Measurements from ENCODE around the gene PI4K2A. TPM values are rescaled to one million over a fixed set of nuclear protein-coding genes. Genes with fewer than 3 reads are reported as not detected.

The PI4K2A gene
- polyA plus RNA-seq, 6 donors from 2014 or later = 5.1 to 7.9 (median 6.4) TPM

- DNase-seq = no peak
- Mint-ChIP-seq H3K27me3 (peaks cover 32 to 64% (median 34%) of the 10 kb centered on the region in 3 donors), H3K4me1 (peaks cover 0 to 4% (median 0%) of the 10 kb centered on the region in 3 donors), H3K36me3 (peaks cover 0 to 5% of the 10 kb centered on the region in 2 donors), H3K9me3 (no peaks in the 10 kb centered on the region), H3K4me3 (no peak overlapping the region), H3K27ac (no peak overlapping the region)
- no peak for ATAC-seq (ENCODE audit: low read depth in 2 of 2)
Observed at GRCh38 chr10:97707134-97707861, 66.8 kb downstream of the PI4K2A start.

DNA sequence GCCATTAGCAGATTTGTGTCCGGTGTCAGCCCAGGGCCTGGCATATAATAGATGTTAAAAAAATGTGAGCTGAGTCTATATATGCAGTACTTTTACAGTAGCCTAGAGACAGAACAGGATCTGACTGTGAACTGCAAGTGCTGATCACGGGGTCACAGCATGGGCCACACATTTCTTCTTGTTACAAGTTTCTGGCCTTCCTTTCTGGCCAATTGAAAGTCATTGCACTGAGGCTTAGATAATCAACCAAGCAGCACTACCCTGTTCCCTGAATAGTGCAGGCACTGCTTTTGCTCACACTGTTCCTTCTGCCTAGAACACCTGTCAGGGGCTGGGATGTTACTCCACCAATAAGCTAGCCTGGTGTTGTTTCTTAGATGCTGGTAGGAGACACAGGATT lies 67.7 kb downstream of the PI4K2A start:
- H3K4me3 Mint-ChIP-seq = no peak overlapping the region
- H3K27ac Mint-ChIP-seq = no peak overlapping the region
- peaks cover 0 to 5% of the 10 kb centered on the region in 2 donors for H3K36me3 Mint-ChIP-seq
- no peak for DNase-seq
- H3K9me3 Mint-ChIP-seq = no peaks in the 10 kb centered on the region
- H3K4me1 Mint-ChIP-seq = peaks cover 4 to 8% (median 6%) of the 10 kb centered on the region in 3 donors
- no peak for ATAC-seq (ENCODE audit: low read depth in 2 of 2)
- peaks cover 38 to 71% (median 41%) of the 10 kb centered on the region in 3 donors for H3K27me3 Mint-ChIP-seq

- H3K36me3 Mint-ChIP-seq = peaks cover 0 to 1% of the 10 kb centered on the region in 2 donors
- H3K4me1 Mint-ChIP-seq = peaks cover 8 to 13% (median 10%) of the 10 kb centered on the region in 3 donors
- peaks cover 35 to 67% (median 41%) of the 10 kb centered on the region in 3 donors for H3K27me3 Mint-ChIP-seq
- no peak overlapping the region for H3K4me3 Mint-ChIP-seq
- H3K27ac Mint-ChIP-seq = no peak overlapping the region
- ATAC-seq (ENCODE audit: low read depth in 2 of 2) = no peak
- no peaks in the 10 kb centered on the region for H3K9me3 Mint-ChIP-seq
- no peak for DNase-seq
Observed at GRCh38 chr10:97708976-97709946, 68.8 kb downstream of the PI4K2A start.

DNA sequence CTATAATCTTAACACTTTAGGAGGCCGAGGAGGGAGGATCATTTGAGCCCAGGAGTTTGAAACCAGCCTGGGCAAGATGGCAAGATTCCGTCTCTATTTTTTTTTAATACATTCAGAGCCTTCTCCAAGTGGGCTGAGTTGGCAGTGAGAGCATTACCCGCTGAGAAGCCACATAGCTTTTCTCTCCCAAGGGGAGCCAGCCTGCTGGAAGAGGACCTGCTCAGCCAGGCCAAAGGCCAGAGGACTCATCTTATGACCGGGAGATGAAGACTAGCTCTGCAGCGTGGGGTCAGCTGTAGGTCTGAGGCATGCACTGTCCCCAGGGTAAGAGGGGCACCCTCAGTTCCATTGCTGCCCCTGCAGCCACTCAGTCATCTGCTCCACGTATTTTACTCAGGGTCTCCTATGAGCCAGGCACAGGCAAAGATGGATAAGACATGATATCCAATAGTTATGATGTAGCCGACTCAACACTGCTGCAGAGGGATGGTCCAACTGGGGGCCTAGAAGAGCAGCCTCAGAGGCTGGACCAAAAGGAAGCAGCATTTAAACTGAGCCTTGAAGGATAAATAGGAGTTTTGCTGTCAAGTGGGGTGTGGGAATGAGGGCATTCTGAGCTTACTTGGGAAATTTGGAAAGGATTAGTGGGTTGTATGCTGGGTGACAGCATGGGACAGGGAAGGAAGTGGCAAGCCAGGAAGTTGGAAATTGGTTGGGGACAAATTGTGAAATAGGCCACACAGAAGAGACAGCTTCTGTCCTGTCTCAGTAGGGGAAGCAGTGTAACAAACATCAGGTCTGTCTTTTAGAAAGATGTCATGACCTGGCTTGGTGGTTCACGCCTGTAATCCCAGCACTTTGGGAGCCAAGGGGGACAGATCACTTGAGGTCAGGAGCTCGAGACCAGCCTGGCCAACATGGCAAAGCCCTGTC lies 71.4 kb downstream of the PI4K2A start:
- Mint-ChIP-seq H3K27ac (peak overlapping the region in 3 of 6 donors; percentile 3 to 81 (median 57)), H3K4me3 (peak overlapping the region in 7 of 8 donors; percentile 6 to 95 (median 60)), H3K9me3 (no peaks in the 10 kb centered on the region), H3K27me3 (peaks cover 30 to 50% (median 40%) of the 10 kb centered on the region in 3 donors), H3K36me3 (no peaks in the 10 kb centered on the region), H3K4me1 (peaks cover 8 to 19% (median 17%) of the 10 kb centered on the region in 3 donors)
- DNase-seq (no peak), ATAC-seq (ENCODE audit: low read depth in 2 of 2) (no peak)

- Mint-ChIP-seq H3K36me3 (no peaks in the 10 kb centered on the region), H3K9me3 (no peaks in the 10 kb centered on the region), H3K4me3 (peak within 1 kb of the TSS; percentile 81 to 99 (median 98)), H3K27me3 (peaks cover 28 to 38% (median 36%) of the 10 kb centered on the region in 3 donors), H3K4me1 (peaks cover 8 to 19% (median 17%) of the 10 kb centered on the region in 3 donors), H3K27ac (peak within 1 kb of the TSS in 5 of 6 donors; percentile 69 to 98 (median 78))
- ATAC-seq (ENCODE audit: low read depth in 2 of 2) (no peak), DNase-seq (no peak)
Observed at GRCh38 chr10:97713339-97713825, 72.9 kb downstream of the PI4K2A start, which contains the start of gene MARVELD1. TSS of gene MARVELD1 (plus strand) at chr10:97713730. CDS start at chr10:97713877, 147 bp downstream.

GRCh38 chr10:97713826-97714400 lies 73.4 kb downstream of the PI4K2A start:
- Mint-ChIP-seq H3K36me3 (no peaks in the 10 kb centered on the region), H3K9me3 (no peaks in the 10 kb centered on the region), H3K4me3 (peak overlapping the region; percentile 81 to 99 (median 98))

GRCh38 chr10:97714401-97715258 lies 74.2 kb downstream of the PI4K2A start:
- H3K27ac Mint-ChIP-seq = peak overlapping the region in 3 of 6 donors; percentile 21 to 78 (median 69)

More at GRCh38 chr10:97713826-97714400, 73.4 kb downstream of the PI4K2A start:
- Mint-ChIP-seq H3K27ac (peak overlapping the region in 5 of 6 donors; percentile 69 to 98 (median 78)), H3K4me1 (peaks cover 8 to 19% (median 17%) of the 10 kb centered on the region in 3 donors), H3K27me3 (peaks cover 27 to 37% (median 31%) of the 10 kb centered on the region in 3 donors)
- ATAC-seq (ENCODE audit: low read depth in 2 of 2) (peak; percentile 78 to 85), DNase-seq (peak; percentile 54)

GRCh38 chr10:97715259-97715874 lies 74.9 kb downstream of the PI4K2A start:
- Mint-ChIP-seq H3K9me3 (no peaks in the 10 kb centered on the region), H3K27me3 (peaks cover 16 to 29% (median 24%) of the 10 kb centered on the region in 3 donors), H3K4me1 (peaks cover 8 to 19% (median 17%) of the 10 kb centered on the region in 3 donors), H3K4me3 (peak overlapping the region; percentile 81 to 99 (median 98)), H3K36me3 (no peaks in the 10 kb centered on the region), H3K27ac (peak overlapping the region in 1 of 6 donors; percentile 21)
- DNase-seq (no peak), ATAC-seq (ENCODE audit: low read depth in 2 of 2) (no peak)

More at GRCh38 chr10:97714401-97715258, 74.2 kb downstream of the PI4K2A start:
- Mint-ChIP-seq H3K4me1 (peaks cover 8 to 19% (median 17%) of the 10 kb centered on the region in 3 donors), H3K27me3 (peaks cover 23 to 33% (median 24%) of the 10 kb centered on the region in 3 donors), H3K36me3 (no peaks in the 10 kb centered on the region), H3K9me3 (no peaks in the 10 kb centered on the region), H3K4me3 (peak overlapping the region; percentile 81 to 99 (median 98))
- ATAC-seq (ENCODE audit: low read depth in 2 of 2) (peak; percentile 64 to 66), DNase-seq (peak; percentile 43)

GRCh38 chr10:97717627-97718026 lies 77.2 kb downstream of the PI4K2A start:
- no peak for ATAC-seq (ENCODE audit: low read depth in 2 of 2)

GRCh38 chr10:97718178-97718577 lies 77.7 kb downstream of the PI4K2A start:
- Mint-ChIP-seq H3K36me3 (no peaks in the 10 kb centered on the region), H3K4me1 (peaks cover 4 to 15% (median 12%) of the 10 kb centered on the region in 3 donors), H3K4me3 (peak overlapping the region in 1 of 8 donors; percentile 33), H3K27ac (no peak overlapping the region), H3K9me3 (no peaks in the 10 kb centered on the region), H3K27me3 (peaks cover 5 to 14% (median 8%) of the 10 kb centered on the region in 3 donors)
- no peak for ATAC-seq (ENCODE audit: low read depth in 2 of 2)
- no peak for DNase-seq

More at GRCh38 chr10:97717627-97718026, 77.2 kb downstream of the PI4K2A start:
- Mint-ChIP-seq H3K4me3 (no peak overlapping the region), H3K4me1 (peaks cover 8 to 19% (median 17%) of the 10 kb centered on the region in 3 donors), H3K27me3 (peaks cover 10 to 19% (median 13%) of the 10 kb centered on the region in 3 donors), H3K36me3 (no peaks in the 10 kb centered on the region), H3K9me3 (no peaks in the 10 kb centered on the region), H3K27ac (no peak overlapping the region)
- DNase-seq = no peak
